ACHN (cell line): Measurements from ENCODE around the gene UGGT2.
A peak's percentile ranks its signal among the peaks of the same experiment; 100 is the strongest.
"Not testable (repeated sequence)": the region's sequence is repeated elsewhere in the genome, so short reads cannot be mapped to it uniquely, and the experiment has no call there.

Experiments
- DNase-seq: peaks from one replicate; pipeline ENCODE4 v3.0.0-alpha.2; 2015
- in situ Hi-C: cut with HindIII; loops from 2 replicates; pipeline ENCODE4 v1.10.0; 2017; ENCODE audit warnings: low sequenced_read_pairs, low pct_ligation_motif_present, low pct_unique_long_range_greater_than_20kb

UGGT2 gene

GRCh38 chr13:95842898-95843297 lies 210.3 kb downstream of the UGGT2 start:
- no peak for DNase-seq
- in situ Hi-C loops: no loop called here

- no peak for DNase-seq
- in situ Hi-C loops: no loop called here
These were observed 211.3 kb downstream of the UGGT2 start for GRCh38 chr13:95841894-95842293.

- in situ Hi-C loops: no loop called here
- peak; percentile 50 for DNase-seq
These were observed 219.0 kb downstream of the UGGT2 start for GRCh38 chr13:95834134-95834765.

- peak; percentile 1 for DNase-seq
- in situ Hi-C loops: no loop called here
These were observed 219.5 kb downstream of the UGGT2 start for GRCh38 chr13:95833719-95834118.

GRCh38 chr13:95833126-95833525 lies 220.1 kb downstream of the UGGT2 start:
- in situ Hi-C loops: no loop called here
- DNase-seq: no peak

- in situ Hi-C loops: no loop called here
- DNase-seq: no peak
These were observed 230.9 kb downstream of the UGGT2 start for GRCh38 chr13:95822303-95822702.

GRCh38 chr13:95814495-95814894 lies 238.7 kb downstream of the UGGT2 start:
- no peak for DNase-seq
- in situ Hi-C loops: no loop called here

- in situ Hi-C loops: no loop called here
- DNase-seq: no peak
These were observed 240.1 kb downstream of the UGGT2 start for GRCh38 chr13:95813139-95813538.

- no peak for DNase-seq
- in situ Hi-C loops: no loop called here
These were observed 243.8 kb downstream of the UGGT2 start for GRCh38 chr13:95809429-95809828.

- in situ Hi-C loops: no loop called here
- DNase-seq: no peak
These were observed 247.3 kb downstream of the UGGT2 start for GRCh38 chr13:95805921-95806320.

- in situ Hi-C loops: no loop called here
- DNase-seq: no peak
These were observed 251.4 kb downstream of the UGGT2 start for GRCh38 chr13:95801825-95802224.

- no peak for DNase-seq
- in situ Hi-C loops: no loop called here
These were observed 252.8 kb downstream of the UGGT2 start for GRCh38 chr13:95800436-95800835.

GRCh38 chr13:95797016-95797415 lies 256.2 kb downstream of the UGGT2 start:
- DNase-seq: no peak
- in situ Hi-C loops: no loop called here

GRCh38 chr13:95793781-95794180 lies 259.4 kb downstream of the UGGT2 start:
- DNase-seq: no peak
- in situ Hi-C loops: no loop called here

- DNase-seq: no peak
- in situ Hi-C loops: no loop called here
These were observed 260.1 kb downstream of the UGGT2 start for GRCh38 chr13:95793018-95793555.

GRCh38 chr13:95791084-95791722 lies 262.0 kb downstream of the UGGT2 start:
- in situ Hi-C loops: no loop called here

GRCh38 chr13:95789315-95789714 lies 263.9 kb downstream of the UGGT2 start:
- in situ Hi-C loops, DNase-seq: not testable (repeated sequence)

More at GRCh38 chr13:95791084-95791722, 262.0 kb downstream of the UGGT2 start:
- DNase-seq: no peak

- no peak for DNase-seq
- in situ Hi-C loops: no loop called here
These were observed 265.1 kb downstream of the UGGT2 start for GRCh38 chr13:95788100-95788463.

- in situ Hi-C loops: no loop called here
- DNase-seq: no peak
These were observed 265.7 kb downstream of the UGGT2 start for GRCh38 chr13:95787356-95788099.
